ENCODE data around the gene CCDC88C.

- TF ChIP-seq EZH2 (IDR thresholded peaks at IDR 0.05) (no peak), CTCF (IDR thresholded peaks at IDR 0.05) (no peak), EZH2phosphoT487 (IDR thresholded peaks at IDR 0.05) (no peak)
Measured at GRCh38 chr14:91354221-91354916, 63.3 kb downstream of the CCDC88C start.
